Cerebellar cortex (tissue), 1 donor: ENCODE data around the gene AIF1L.

Source experiments
- DNase-seq: peaks from one replicate; pipeline ENCODE4 v3.0.0-alpha.2; 2015; ENCODE audit warnings: low spot score

AIF1L gene

DNA sequence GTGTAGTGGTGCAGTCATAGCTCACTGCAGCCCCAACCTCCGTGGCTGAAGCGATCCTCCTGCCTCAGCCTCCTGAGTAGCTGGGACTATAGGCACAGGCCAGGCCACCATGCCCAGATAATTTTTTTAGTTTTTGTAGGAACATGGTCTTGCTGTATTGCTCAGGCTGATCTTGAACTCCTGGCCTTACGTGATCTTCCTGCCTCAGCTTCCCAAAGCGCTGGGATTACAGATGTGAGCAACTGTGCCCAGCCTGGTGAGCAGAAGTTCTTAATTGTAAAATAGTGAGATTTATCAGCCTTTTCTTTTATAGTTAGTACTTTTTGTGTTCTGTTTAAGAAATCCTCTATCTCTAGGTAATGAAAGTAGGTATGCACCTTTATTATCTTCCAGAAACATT is 71.6 kb downstream of the AIF1L start:
- DNase-seq: no peak

DNA sequence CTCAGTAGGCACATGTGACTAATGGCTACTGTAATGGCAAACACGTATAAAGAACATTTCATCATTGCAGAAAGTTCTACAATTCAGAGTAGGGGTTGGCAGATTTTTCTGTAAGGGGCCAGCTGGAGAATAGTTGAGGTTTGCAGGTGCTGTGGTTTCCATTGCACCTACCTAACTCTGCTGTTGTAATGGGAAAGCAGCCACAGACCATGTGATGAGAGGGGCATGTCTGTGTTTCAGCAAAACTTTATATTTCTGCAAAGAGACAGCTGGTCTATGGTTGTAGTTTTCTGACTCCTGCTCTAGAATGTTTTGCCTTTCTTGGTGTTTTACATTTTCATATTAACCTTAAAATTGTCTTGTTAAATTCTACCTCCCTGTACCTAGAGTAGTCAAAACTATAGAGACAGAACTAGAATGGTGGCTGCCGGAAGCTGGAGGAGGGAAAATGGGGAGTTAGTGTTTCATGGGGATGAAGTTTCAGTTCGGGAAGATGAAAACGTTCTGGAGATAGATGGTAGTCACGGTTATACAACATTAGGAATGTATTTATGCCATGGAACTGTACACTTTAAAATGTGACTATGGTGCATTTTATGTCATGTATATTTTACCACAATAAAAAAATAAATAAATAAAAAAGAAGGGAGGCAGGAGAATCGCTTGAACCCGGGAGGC is 73.4 kb downstream of the AIF1L start:
- DNase-seq: no peak
